Measurements from ENCODE around the gene CEBPE. TPM values are rescaled to one million over a fixed set of nuclear protein-coding genes. Genes with fewer than 3 reads are reported as not detected.

Gene CEBPE
- total RNA-seq, 2 donors from 2014 or later, result not detected

DNA sequence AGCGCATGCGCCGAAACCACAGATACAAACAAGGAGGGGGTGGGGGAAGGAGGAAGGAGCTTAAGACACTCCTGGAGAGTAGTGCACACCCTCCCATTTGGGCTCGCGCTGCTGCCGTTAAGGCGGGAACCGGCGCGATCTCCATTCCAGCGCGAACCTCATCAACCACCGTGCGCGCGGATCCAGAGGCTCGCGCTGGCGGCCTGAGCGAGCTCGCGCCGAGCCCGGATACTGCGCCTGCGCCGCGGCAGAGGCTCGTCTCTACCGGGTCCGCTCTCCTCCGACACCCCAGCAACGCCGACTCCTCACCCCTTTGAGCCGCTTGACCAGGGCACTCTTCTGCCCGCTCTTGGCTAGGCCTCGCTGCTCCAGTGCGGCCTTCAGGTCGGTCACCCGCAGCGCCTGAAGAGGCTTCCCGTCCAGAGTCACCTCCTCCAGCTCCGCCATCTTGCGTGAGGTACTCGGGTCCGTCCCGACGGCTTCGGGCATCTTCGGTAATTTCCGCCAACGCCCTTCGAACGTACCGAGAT lies 24.3 kb downstream of the CEBPE start, which contains the start of gene ACIN1:
ACIN1 (minus strand) TSS at position 471 of the 530 bp plus-strand sequence; CDS start at position 447, 24 bp downstream.
- H3K27me3 ChIP-seq (replicated peaks; ENCODE audit: insufficient read depth), result no peaks in the 10 kb centered on the region
- no peaks in the 10 kb centered on the region for H3K9me3 ChIP-seq
- H3K27ac ChIP-seq, result peak within 1 kb of the TSS; percentile 92 to 94
- DNase-seq (ENCODE audit: low spot score), result peak; percentile 40
- peaks cover 19 to 33% of the 10 kb centered on the region in 2 donors for H3K4me1 ChIP-seq (ENCODE audit: control insufficient read depth in 1 of 2, low read depth in 2 of 2)
- TF ChIP-seq, protein P1, sequence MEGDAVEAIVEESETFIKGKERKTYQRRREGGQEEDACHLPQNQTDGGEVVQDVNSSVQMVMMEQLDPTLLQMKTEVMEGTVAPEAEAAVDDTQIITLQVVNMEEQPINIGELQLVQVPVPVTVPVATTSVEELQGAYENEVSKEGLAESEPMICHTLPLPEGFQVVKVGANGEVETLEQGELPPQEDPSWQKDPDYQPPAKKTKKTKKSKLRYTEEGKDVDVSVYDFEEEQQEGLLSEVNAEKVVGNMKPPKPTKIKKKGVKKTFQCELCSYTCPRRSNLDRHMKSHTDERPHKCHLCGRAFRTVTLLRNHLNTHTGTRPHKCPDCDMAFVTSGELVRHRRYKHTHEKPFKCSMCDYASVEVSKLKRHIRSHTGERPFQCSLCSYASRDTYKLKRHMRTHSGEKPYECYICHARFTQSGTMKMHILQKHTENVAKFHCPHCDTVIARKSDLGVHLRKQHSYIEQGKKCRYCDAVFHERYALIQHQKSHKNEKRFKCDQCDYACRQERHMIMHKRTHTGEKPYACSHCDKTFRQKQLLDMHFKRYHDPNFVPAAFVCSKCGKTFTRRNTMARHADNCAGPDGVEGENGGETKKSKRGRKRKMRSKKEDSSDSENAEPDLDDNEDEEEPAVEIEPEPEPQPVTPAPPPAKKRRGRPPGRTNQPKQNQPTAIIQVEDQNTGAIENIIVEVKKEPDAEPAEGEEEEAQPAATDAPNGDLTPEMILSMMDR (IDR thresholded peaks at IDR 0.05), result no peak
- H3K36me3 ChIP-seq, result peaks cover 39% of the 10 kb centered on the region
- ATAC-seq (ENCODE audit: insufficient number of reproducible peaks, low FRiP score, low read depth), result peak; percentile 33
- H3K4me3 ChIP-seq, result peak within 1 kb of the TSS; percentile 78

DNA sequence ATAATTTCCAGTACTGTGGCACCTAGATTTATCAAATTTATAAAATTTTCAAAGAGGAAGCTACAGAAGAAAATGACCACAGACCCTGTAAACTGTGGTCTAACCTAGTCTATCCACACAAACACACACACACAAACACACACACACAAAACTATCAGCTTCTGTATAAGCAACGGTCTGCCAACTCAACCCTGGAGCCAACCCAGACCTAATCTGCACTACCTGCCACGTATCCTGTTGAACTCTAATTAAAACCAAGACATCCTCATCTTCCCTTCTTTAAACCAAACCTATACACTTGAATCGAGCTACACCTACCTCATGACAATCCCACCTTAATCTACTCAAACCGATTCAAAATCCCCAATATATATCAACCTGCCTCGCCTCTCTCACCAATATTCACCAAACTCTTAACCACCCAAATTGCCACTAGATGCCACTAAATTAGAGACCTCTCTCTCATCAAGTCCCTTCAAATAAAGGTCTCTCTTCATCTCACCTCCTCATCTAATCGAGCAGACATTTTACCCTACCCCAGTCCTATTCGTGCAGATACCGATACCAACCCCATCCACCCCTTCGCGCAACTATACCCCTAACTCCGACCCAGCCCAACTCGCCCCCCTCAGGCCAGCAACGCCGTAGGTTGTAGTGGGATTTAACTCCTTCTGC lies 24.9 kb downstream of the CEBPE start:
- H3K4me3 ChIP-seq, result peak overlapping the region; percentile 78
- H3K27me3 ChIP-seq (replicated peaks; ENCODE audit: insufficient read depth), result no peaks in the 10 kb centered on the region
- TF ChIP-seq, protein P1 (IDR thresholded peaks at IDR 0.05), result no peak
- no peaks in the 10 kb centered on the region for H3K9me3 ChIP-seq
- peak overlapping the region; percentile 90 to 92 for H3K27ac ChIP-seq
- H3K36me3 ChIP-seq, result peaks cover 45% of the 10 kb centered on the region
- DNase-seq (ENCODE audit: low spot score), result no peak
- peaks cover 19 to 33% of the 10 kb centered on the region in 2 donors for H3K4me1 ChIP-seq (ENCODE audit: control insufficient read depth in 1 of 2, low read depth in 2 of 2)
- ATAC-seq (ENCODE audit: insufficient number of reproducible peaks, low FRiP score, low read depth), result no peak

DNA sequence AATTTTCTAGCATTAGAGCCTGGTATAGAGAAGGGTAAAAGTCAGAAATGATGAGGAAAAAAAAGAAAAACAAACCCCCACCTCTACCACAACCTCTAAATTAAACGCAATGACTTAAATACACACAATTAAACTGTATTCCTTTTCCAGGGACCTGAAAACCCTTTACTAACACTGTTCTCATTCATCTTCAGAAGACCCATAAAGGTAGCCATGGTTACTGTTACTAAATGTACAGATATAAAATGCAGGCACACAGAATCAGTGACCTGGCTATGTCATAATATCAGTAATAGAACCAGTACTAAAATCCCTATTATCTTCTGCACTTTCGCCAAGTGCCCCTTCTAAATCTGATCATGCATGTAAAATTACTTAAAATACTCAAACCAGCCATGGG lies 25.5 kb downstream of the CEBPE start:
- Histone ChIP-seq H3K27ac (no peak overlapping the region), H3K4me3 (peak overlapping the region; percentile 78), H3K36me3 (peaks cover 46% of the 10 kb centered on the region), H3K9me3 (no peaks in the 10 kb centered on the region), H3K27me3 (replicated peaks; ENCODE audit: insufficient read depth) (no peaks in the 10 kb centered on the region), H3K4me1 (ENCODE audit: control insufficient read depth in 1 of 2, low read depth in 2 of 2) (peaks cover 19 to 33% of the 10 kb centered on the region in 2 donors)
- ATAC-seq (ENCODE audit: insufficient number of reproducible peaks, low FRiP score, low read depth) (no peak), DNase-seq (ENCODE audit: low spot score) (no peak)
- TF ChIP-seq, protein P1 (IDR thresholded peaks at IDR 0.05), result no peak

DNA sequence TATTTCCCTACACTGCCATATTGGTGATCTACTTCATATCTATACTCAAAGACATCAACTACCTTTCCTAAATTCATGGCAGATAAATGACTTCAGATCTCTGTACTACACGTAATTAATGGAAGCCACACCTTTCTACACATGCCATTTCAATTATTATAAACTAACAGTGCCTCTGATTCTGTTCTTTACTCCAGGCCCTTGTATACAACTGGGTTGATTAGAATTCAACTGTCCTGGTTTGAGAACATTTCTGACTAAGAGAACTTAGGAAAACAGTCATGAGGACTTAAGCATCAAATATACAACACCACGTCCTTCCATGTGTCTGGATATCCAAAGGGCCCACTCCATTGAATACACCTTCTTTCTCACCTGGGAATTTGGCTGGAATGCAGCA lies 26.0 kb downstream of the CEBPE start:
- H3K27me3 ChIP-seq (replicated peaks; ENCODE audit: insufficient read depth), result no peaks in the 10 kb centered on the region
- ATAC-seq (ENCODE audit: insufficient number of reproducible peaks, low FRiP score, low read depth), result no peak
- peaks cover 19 to 33% of the 10 kb centered on the region in 2 donors for H3K4me1 ChIP-seq (ENCODE audit: control insufficient read depth in 1 of 2, low read depth in 2 of 2)
- TF ChIP-seq, protein P1 (IDR thresholded peaks at IDR 0.05), result no peak
- H3K36me3 ChIP-seq, result peaks cover 42% of the 10 kb centered on the region
- H3K27ac ChIP-seq, result no peak overlapping the region
- DNase-seq (ENCODE audit: low spot score), result no peak
- H3K4me3 ChIP-seq, result peak overlapping the region; percentile 78
- H3K9me3 ChIP-seq, result no peaks in the 10 kb centered on the region

DNA sequence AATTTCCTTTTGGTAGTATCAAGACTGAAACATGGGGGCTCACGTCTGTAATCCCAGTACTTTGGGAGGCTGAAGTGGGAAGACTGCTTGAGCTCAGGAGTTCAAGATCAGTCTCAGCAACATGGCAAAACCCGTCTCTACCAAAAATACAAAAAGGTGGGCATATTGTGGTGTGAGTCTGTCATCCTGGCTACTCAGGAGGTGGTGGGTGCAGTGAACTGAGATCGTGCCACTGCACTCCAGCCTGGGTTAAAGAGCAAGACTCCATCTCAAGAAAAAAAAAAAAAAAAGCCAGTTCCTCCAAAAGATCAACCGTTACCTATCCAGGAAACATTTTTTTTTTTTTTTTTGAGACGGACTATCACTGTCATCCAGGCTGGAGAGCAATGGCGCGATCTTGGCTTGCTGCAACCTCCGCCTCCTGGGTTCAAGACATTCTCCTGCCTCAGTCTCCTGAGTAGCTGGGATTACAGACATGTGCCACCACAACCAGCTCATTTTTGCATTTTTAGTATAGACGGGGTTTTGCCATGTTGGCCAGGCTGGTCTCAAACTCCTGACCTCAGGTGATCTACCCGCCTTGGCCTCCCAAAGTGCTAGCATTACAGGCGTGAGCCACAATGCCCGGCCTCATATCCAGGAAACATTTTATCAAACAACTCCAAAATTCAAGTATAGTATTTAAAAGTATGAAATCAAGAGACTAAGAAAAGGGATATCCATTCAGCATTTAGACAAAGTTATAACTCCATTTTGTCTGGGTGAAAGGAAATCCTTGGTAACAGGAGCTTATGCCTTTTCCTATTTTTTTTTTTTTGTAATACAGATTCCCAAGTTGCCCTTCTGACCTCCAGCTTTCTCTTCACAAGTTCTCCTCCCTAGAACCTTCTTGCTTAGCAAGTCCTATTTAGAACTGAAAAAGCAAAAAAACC lies 27.5 kb downstream of the CEBPE start:
- TF ChIP-seq, protein P1 (IDR thresholded peaks at IDR 0.05), result no peak
- Histone ChIP-seq H3K27me3 (replicated peaks; ENCODE audit: insufficient read depth) (no peaks in the 10 kb centered on the region), H3K4me3 (no peak overlapping the region), H3K36me3 (peaks cover 48% of the 10 kb centered on the region), H3K9me3 (no peaks in the 10 kb centered on the region), H3K4me1 (ENCODE audit: control insufficient read depth in 1 of 2, low read depth in 2 of 2) (peaks cover 13 to 22% of the 10 kb centered on the region in 2 donors), H3K27ac (no peak overlapping the region)
- no peak for ATAC-seq (ENCODE audit: insufficient number of reproducible peaks, low FRiP score, low read depth)
- no peak for DNase-seq (ENCODE audit: low spot score)

Data from thoracic aorta (tissue), 2 donors.